Right lobe of liver (tissue), 4 donors: ENCODE data around the gene EMD.

ENCODE experiments used
- POLR2A ChIP-seq: fragments of 450-650 bp; IDR thresholded peaks from one replicate; pipeline ENCODE4 v1.6.1; 2017; ENCODE audit warnings: antibody characterized with exemption, mild to moderate bottlenecking
- TF ChIP-seq, protein P1 (sequence below), 4 donors: fragments of 200-600 bp in 3 of 4; fragments of 450-650 bp in 1 of 4; IDR thresholded peaks; one replicate each; pipeline versions ENCODE4 v1.5.1 to v1.8.0; 2016 to 2022; ENCODE audit warnings: antibody characterized with exemption in 4 of 4, mild to moderate bottlenecking in 2 of 4
- donor health status: DM: no; HTN: no; CAD: no.
- donor health status: DM: no; HTN: no; CAD: no.
- donor health status: DM: no; HTN: yes; CAD: no.

DNA sequence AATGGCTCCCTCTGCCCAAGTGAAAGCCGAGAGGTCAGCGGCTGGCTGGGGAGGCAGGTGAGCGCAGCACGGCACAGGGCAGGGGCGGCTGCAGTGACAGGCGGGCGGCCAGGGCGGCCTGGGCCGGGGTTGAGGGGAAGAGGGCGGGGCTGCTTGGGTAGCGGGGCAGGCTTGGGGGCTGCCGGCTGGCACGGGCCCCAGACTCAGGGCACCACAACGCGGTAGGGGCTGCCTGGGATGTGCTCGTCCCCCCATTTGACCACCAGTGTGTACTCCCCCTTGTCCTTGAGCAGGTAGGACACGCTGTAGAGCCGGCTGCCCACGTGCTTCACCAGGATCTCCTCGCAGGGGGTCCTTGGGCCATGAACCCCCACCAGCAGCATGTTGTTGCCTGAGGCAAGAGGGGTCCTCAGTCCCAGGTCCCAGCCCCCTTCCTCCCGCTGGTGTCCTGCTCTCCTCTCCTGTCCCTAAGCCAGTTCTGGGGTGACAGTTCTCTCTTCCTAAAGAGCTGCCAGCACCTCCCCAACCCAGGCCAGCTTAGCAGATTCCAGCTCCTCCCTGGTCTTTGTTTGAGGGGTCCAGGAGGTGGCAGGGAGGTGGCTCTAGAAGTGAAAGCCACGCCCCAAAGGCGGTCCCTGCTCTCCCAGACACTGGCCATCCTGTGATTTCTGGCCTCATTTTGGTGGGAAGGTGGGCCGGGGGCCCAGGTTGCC, 30.3 kb upstream of the EMD start:
- no peak for TF ChIP-seq POLR2A
- TF ChIP-seq, protein P1, sequence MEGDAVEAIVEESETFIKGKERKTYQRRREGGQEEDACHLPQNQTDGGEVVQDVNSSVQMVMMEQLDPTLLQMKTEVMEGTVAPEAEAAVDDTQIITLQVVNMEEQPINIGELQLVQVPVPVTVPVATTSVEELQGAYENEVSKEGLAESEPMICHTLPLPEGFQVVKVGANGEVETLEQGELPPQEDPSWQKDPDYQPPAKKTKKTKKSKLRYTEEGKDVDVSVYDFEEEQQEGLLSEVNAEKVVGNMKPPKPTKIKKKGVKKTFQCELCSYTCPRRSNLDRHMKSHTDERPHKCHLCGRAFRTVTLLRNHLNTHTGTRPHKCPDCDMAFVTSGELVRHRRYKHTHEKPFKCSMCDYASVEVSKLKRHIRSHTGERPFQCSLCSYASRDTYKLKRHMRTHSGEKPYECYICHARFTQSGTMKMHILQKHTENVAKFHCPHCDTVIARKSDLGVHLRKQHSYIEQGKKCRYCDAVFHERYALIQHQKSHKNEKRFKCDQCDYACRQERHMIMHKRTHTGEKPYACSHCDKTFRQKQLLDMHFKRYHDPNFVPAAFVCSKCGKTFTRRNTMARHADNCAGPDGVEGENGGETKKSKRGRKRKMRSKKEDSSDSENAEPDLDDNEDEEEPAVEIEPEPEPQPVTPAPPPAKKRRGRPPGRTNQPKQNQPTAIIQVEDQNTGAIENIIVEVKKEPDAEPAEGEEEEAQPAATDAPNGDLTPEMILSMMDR (IDR thresholded peaks at IDR 0.05) = no peak
